Testis (tissue), 2 donors: ENCODE measurements around the gene SPSB4.

Experiments
- CTCF ChIP-seq, 3 experiments: fragments of 450-650 bp in 2 of 3; fragments of 200-600 bp in 1 of 3; sonication (generic) in 1 of 3; IDR thresholded peaks; one replicate each; pipeline ENCODE4 v1.5.1; 2016 to 2019; ENCODE audit warnings: antibody characterized with exemption in 3 of 3, mild to moderate bottlenecking in 2 of 3, moderate library complexity in 1 of 3
- POLR2A ChIP-seq: fragments of 450-650 bp; IDR thresholded peaks from one replicate; pipeline ENCODE4 v1.6.1; 2017; ENCODE audit warnings: antibody characterized with exemption, mild to moderate bottlenecking, moderate library complexity

- TF ChIP-seq CTCF (IDR thresholded peaks at IDR 0.05), result no peak
- no peak for TF ChIP-seq POLR2A
Observed at GRCh38 chr3:141082064-141082463, 30.9 kb downstream of the SPSB4 start.
